Gastrocnemius medialis (tissue), 4 donors: Measurements from ENCODE around the gene DBX1. TPM values are rescaled to one million over a fixed set of nuclear protein-coding genes. Genes with fewer than 3 reads are reported as not detected.

Experiments
- ATAC-seq, 2 donors: fragments of 150-250 bp; one replicate each; pipeline ENCODE4 v1.9.1; 2016
- DNase-seq, 2 donors: peaks; one replicate each; pipeline ENCODE4 v3.0.0-alpha.2; 2019
- H3K27ac ChIP-seq, 4 donors: fragments of 200-600 bp; sonication (generic); 1 replicate in 1 of 4; 2 replicates in 3 of 4; pipeline ENCODE4 v1.5.1; 2016 to 2018; ENCODE audit warnings: mild to moderate bottlenecking in 2 of 4, moderate library complexity in 1 of 4
- H3K27me3 ChIP-seq, 3 donors: fragments of 200-600 bp; sonication (generic) in 2 of 3; 1 replicate in 1 of 3; 2 replicates in 2 of 3; pipeline versions ENCODE4 v1.5.1 to v1.6.0; 2016 to 2019; ENCODE audit warnings: mild to moderate bottlenecking in 1 of 3, moderate library complexity in 1 of 3
- H3K36me3 ChIP-seq, 2 donors: fragments of 200-600 bp; sonication (generic) in 1 of 2; one replicate each; pipeline ENCODE4 v1.5.1; 2017 to 2018
- H3K4me1 ChIP-seq, 2 donors: fragments of 200-600 bp; sonication (generic) in 1 of 2; one replicate each; pipeline ENCODE4 v1.5.1; 2016 to 2017; ENCODE audit warnings: mild to moderate bottlenecking in 2 of 2
- H3K4me3 ChIP-seq, 4 donors: fragments of 200-600 bp; sonication (generic) in 3 of 4; 1 replicate in 1 of 4; 2 replicates in 3 of 4; pipeline ENCODE4 v1.5.1; 2016 to 2019; ENCODE audit warnings: mild to moderate bottlenecking in 2 of 4
- H3K9me3 ChIP-seq, 3 donors: fragments of 200-600 bp; sonication (generic) in 2 of 3; 1 replicate in 1 of 3; 2 replicates in 2 of 3; pipeline ENCODE4 v1.5.1; 2016 to 2019
- POLR2A ChIP-seq, 2 donors: fragments of 450-650 bp; IDR thresholded peaks; one replicate each; pipeline ENCODE4 v1.6.1; 2017; ENCODE audit warnings: antibody characterized with exemption in 2 of 2, mild to moderate bottlenecking in 2 of 2, moderate library complexity in 2 of 2
- in situ Hi-C, 4 donors: fragments of 200-750 bp; cut with MboI; loops; one replicate each; pipeline versions ENCODE4 v1.15.0 to v1.8.0; 2017; ENCODE audit warnings: low sequenced_read_pairs in 4 of 4
- intact Hi-C: fragments of 100-400 bp; cut with DNase I; formaldehyde crosslinking; loops from one replicate; pipeline ENCODE4 v1.15.1; 2023; ENCODE audit warnings: low total_unique reads
- total RNA-seq, 4 donors: library from RNA; depleted of rRNA; stranded (reverse); fragments of >200 nt; gene quantifications; one replicate each; pipeline versions ENCODE4 v1.1.0 to v1.2.3, GENCODE V29; 2016
- TF ChIP-seq, protein P1 (sequence below), 5 experiments: fragments of 450-650 bp in 3 of 5; fragments of 200-600 bp in 2 of 5; sonication (generic) in 2 of 5; IDR thresholded peaks in 4 of 5; conservative IDR thresholded peaks in 1 of 5; 1 replicate in 4 of 5; 2 replicates in 1 of 5; pipeline ENCODE4 v1.5.1; 2016 to 2019; ENCODE audit warnings: antibody characterized with exemption in 5 of 5, mild to moderate bottlenecking in 3 of 5, moderate library complexity in 3 of 5

DBX1 gene
- total RNA-seq, 4 donors from 2014 or later = not detected

DNA sequence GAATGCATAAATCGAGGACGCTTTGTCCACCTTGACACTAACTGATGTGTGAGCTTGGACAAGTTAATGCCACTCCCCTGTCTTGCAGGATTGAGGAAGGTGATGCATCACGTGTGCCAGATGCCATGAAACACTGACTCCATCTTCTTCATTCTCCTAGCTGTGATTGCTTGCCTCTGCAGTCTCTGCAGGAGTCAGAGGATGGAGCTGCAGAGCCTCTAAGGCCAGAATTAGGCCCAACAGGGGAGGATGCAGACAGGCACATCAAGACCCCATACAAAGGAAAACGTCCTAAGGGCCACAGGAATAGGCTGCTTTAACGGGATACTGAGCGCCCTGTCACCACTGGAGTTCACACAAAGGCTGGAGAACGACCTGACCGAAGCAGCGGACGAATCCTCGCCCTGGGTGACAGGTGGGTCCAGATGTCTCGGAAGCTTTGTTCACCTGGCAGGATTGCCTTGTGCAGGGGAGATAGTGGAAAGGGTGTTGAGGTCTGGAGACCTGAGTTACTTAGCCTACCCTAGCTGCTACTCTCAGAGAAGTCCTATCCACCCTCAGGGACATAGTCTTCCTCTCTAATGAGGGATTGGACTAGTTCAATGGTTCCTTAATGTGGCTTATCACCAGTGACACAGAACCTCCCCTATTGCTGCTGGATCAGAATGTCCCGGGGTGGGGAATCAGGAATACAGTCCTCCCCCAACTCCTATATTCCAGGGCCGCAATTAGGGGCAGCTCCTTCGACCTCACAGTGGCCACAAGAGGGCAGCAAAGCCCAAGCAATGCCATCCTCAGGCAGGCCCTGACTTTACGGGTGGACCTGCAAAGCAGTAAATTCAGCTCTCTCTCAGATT lies 32.4 kb downstream of the DBX1 start:
- ATAC-seq = peak; percentile 75 to 87
- intact Hi-C loops (loop anchor here (1.0 kb wide), 2 partner anchors 227 to 482 kb away; no protein-coding TSS in a partner anchor), in situ Hi-C loops (loop anchor here (5.0 to 25.0 kb wide), 4 partner anchors 183 to 484 kb away; no protein-coding TSS in a partner anchor)
- no peaks in the 10 kb centered on the region for H3K4me1 ChIP-seq
- peak; percentile 17 to 45 for DNase-seq
- no peaks in the 10 kb centered on the region for H3K36me3 ChIP-seq
- no peaks in the 10 kb centered on the region for H3K9me3 ChIP-seq
- no peak overlapping the region for H3K4me3 ChIP-seq
- TF ChIP-seq POLR2A (IDR thresholded peaks at IDR 0.05) = no peak
- TF ChIP-seq, protein P1, sequence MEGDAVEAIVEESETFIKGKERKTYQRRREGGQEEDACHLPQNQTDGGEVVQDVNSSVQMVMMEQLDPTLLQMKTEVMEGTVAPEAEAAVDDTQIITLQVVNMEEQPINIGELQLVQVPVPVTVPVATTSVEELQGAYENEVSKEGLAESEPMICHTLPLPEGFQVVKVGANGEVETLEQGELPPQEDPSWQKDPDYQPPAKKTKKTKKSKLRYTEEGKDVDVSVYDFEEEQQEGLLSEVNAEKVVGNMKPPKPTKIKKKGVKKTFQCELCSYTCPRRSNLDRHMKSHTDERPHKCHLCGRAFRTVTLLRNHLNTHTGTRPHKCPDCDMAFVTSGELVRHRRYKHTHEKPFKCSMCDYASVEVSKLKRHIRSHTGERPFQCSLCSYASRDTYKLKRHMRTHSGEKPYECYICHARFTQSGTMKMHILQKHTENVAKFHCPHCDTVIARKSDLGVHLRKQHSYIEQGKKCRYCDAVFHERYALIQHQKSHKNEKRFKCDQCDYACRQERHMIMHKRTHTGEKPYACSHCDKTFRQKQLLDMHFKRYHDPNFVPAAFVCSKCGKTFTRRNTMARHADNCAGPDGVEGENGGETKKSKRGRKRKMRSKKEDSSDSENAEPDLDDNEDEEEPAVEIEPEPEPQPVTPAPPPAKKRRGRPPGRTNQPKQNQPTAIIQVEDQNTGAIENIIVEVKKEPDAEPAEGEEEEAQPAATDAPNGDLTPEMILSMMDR (IDR thresholded peaks at IDR 0.05 in 4 of 5, conservative IDR thresholded peaks at IDR 0.05 in 1 of 5) = peak; percentile 57 to 83 (median 83)
- no peaks in the 10 kb centered on the region for H3K27me3 ChIP-seq
- H3K27ac ChIP-seq = no peak overlapping the region

DNA sequence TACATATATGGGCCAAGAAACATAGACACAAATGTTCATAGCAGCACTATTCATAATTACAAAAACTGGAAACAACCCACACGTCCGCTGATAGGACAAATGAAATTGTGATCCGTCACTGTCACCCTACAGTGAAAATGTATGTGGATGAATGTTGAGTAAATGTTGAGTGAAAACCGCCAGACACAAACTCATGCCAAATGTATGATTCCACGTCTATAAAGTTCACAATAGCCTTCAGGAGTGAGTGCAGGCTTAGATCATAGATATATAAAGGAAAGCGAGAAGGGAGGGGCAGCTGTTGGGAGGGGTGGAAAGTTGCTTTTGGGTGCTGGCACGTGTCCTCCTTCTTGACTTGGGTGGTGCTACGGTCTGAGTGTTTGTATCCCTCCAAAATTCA lies 33.6 kb downstream of the DBX1 start:
- Histone ChIP-seq H3K27me3 (no peaks in the 10 kb centered on the region), H3K36me3 (no peaks in the 10 kb centered on the region), H3K27ac (no peak overlapping the region), H3K4me3 (no peak overlapping the region), H3K9me3 (no peaks in the 10 kb centered on the region), H3K4me1 (no peaks in the 10 kb centered on the region)
- in situ Hi-C loops = loop anchor here (5.0 to 25.0 kb wide), 4 partner anchors 182 to 486 kb away; no protein-coding TSS in a partner anchor
- no peak for TF ChIP-seq POLR2A (IDR thresholded peaks at IDR 0.05)
- TF ChIP-seq, protein P1 (IDR thresholded peaks at IDR 0.05 in 4 of 5, conservative IDR thresholded peaks at IDR 0.05 in 1 of 5) = no peak
- ATAC-seq (no peak), DNase-seq (no peak)
- intact Hi-C loops = no loop called here

DNA sequence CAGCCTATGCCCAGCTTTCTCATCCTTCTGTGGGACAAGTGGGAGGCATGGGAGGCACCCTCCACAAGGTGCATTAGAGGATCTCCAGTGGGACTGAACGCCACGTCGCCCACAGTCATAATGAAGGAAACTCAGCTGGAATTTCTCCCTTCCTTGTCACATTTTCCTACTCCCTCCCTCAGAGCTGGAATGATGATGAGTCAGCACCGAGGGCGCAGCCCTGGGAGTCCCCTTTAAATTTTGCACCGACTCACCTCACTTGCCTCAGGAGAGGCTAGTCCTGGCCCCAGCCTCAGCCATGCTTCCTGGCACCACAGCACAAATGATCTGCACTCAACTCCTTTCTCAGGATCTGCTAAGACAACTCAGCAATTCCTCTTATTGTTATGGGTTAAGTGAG lies 34.3 kb downstream of the DBX1 start:
- H3K4me1 ChIP-seq = no peaks in the 10 kb centered on the region
- H3K27me3 ChIP-seq = no peaks in the 10 kb centered on the region
- H3K36me3 ChIP-seq = no peaks in the 10 kb centered on the region
- H3K9me3 ChIP-seq = no peaks in the 10 kb centered on the region
- DNase-seq (no peak), ATAC-seq (no peak)
- intact Hi-C loops (no loop called here), in situ Hi-C loops (loop anchor here (5.0 to 25.0 kb wide), 4 partner anchors 181 to 486 kb away; no protein-coding TSS in a partner anchor)
- TF ChIP-seq, protein P1 (IDR thresholded peaks at IDR 0.05 in 4 of 5, conservative IDR thresholded peaks at IDR 0.05 in 1 of 5) = no peak
- TF ChIP-seq POLR2A (IDR thresholded peaks at IDR 0.05) = no peak
- H3K27ac ChIP-seq = no peak overlapping the region
- no peak overlapping the region for H3K4me3 ChIP-seq

DNA sequence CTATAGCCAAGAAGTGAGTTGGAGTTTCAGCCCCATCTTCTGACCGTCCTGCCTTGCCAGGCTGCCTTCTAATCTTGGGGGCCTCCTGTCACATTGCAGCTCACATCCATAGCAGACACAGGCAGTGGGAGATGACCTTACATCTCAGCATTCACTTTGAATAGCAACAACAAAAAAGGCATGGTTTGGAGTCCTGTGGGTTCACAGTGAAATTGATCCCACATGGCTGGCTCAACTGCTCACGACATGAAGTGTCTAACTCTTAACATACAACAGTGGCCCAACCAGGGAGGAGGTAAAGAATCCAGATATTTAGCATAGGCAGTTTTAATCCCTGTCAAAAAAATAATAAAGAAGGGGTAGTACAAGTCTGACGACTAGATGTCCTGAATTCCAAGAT lies 38.1 kb downstream of the DBX1 start:
- H3K9me3 ChIP-seq = no peaks in the 10 kb centered on the region
- ATAC-seq = no peak
- no peaks in the 10 kb centered on the region for H3K4me1 ChIP-seq
- H3K27me3 ChIP-seq = no peaks in the 10 kb centered on the region
- in situ Hi-C loops = loop anchor here in 3 of 4 donors (10.0 kb wide), 2 partner anchors 177 to 233 kb away; no protein-coding TSS in a partner anchor
- DNase-seq = no peak
- H3K36me3 ChIP-seq = no peaks in the 10 kb centered on the region
- no peak overlapping the region for H3K27ac ChIP-seq
- TF ChIP-seq, protein P1 (IDR thresholded peaks at IDR 0.05 in 4 of 5, conservative IDR thresholded peaks at IDR 0.05 in 1 of 5) = no peak
- TF ChIP-seq POLR2A (IDR thresholded peaks at IDR 0.05) = no peak
- H3K4me3 ChIP-seq = no peak overlapping the region
- intact Hi-C loops = no loop called here
